ENCODE results near the gene LRMDA. TPM values are rescaled to one million over a fixed set of nuclear protein-coding genes. Genes with fewer than 3 reads are reported as not detected.

Gene LRMDA
- total RNA-seq, 3 donors from 2014 or later (not counting 1 experiment from before 2014, with no cell fraction given): 1.4 to 2.4 (median 2.1) TPM

DNA sequence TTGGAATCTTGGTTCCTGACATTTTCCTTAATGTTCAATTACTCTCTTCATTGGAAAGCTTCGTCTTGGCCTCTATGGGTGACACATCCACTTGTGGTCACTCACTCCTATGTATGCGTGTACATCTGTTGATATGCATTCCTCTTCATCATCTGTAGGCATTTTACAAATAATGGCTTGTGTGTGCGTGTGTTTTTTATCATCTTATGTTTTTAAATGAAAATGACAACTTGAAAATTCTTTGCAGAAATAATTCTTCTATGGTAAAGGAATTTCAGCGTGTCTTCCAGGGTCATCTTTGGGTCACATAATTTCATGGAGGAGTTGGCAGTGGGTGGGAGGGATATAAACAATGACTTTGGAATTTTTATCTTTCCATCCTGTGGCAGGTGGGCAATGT is 925.1 kb downstream of the LRMDA start:
- Histone ChIP-seq H3K27ac (ENCODE audit: low read length) (no peak overlapping the region), H3K4me1 (ENCODE audit: control insufficient read depth, insufficient read depth, low read length) (no peaks in the 10 kb centered on the region), H3K36me3 (ENCODE audit: control insufficient read depth, insufficient read depth, low read length) (no peaks in the 10 kb centered on the region), H3K27me3 (ENCODE audit: control insufficient read depth, insufficient read depth, low read length) (no peaks in the 10 kb centered on the region), H3K4me3 (ENCODE audit: low read length) (no peak overlapping the region), H3K9me3 (ENCODE audit: control insufficient read depth, insufficient read depth, low read length) (no peaks in the 10 kb centered on the region)
- no peak for TF ChIP-seq CTCF (IDR thresholded peaks at IDR 0.05)
- DNase-seq (no peak), ATAC-seq (no peak)
- 82% methylated on average over 3 of the region's 4 CpGs for WGBS (ENCODE audit: insufficient coverage)
- H3K9me3 Mint-ChIP-seq: no peaks in the 10 kb centered on the region
- no peaks in the 10 kb centered on the region for H3K4me1 Mint-ChIP-seq
- intact Hi-C loops (cut with micrococcal nuclease): no loop called here
- no peak overlapping the region for H3K27ac Mint-ChIP-seq
- no peak overlapping the region for H3K4me3 Mint-ChIP-seq
- H3K36me3 Mint-ChIP-seq: no peaks in the 10 kb centered on the region
- no peaks in the 10 kb centered on the region for H3K27me3 Mint-ChIP-seq (ENCODE audit: low read depth in 2 of 2)

GRCh38 chr10:76357726-76358415 is 926.4 kb downstream of the LRMDA start:
- peaks cover 0 to under 1% of the 10 kb centered on the region in 2 donors for H3K9me3 Mint-ChIP-seq
- no peak overlapping the region for H3K4me3 Mint-ChIP-seq
- Histone ChIP-seq H3K4me3 (ENCODE audit: low read length) (no peak overlapping the region), H3K27me3 (ENCODE audit: control insufficient read depth, insufficient read depth, low read length) (no peaks in the 10 kb centered on the region), H3K36me3 (ENCODE audit: control insufficient read depth, insufficient read depth, low read length) (no peaks in the 10 kb centered on the region), H3K27ac (ENCODE audit: low read length) (no peak overlapping the region), H3K9me3 (ENCODE audit: control insufficient read depth, insufficient read depth, low read length) (no peaks in the 10 kb centered on the region), H3K4me1 (ENCODE audit: control insufficient read depth, insufficient read depth, low read length) (no peaks in the 10 kb centered on the region)
- H3K4me1 Mint-ChIP-seq: no peaks in the 10 kb centered on the region
- H3K36me3 Mint-ChIP-seq: no peaks in the 10 kb centered on the region
- no peak for ATAC-seq
- no peaks in the 10 kb centered on the region for H3K27me3 Mint-ChIP-seq (ENCODE audit: low read depth in 2 of 2)
- DNase-seq: no peak
- TF ChIP-seq CTCF (IDR thresholded peaks at IDR 0.05): no peak
- intact Hi-C loops (cut with micrococcal nuclease): no loop called here
- no peak overlapping the region for H3K27ac Mint-ChIP-seq
- WGBS (ENCODE audit: insufficient coverage): 89% methylated on average over 8 of the region's 8 CpGs

GRCh38 chr10:76358743-76359395 is 927.4 kb downstream of the LRMDA start:
- H3K27ac ChIP-seq (ENCODE audit: low read length): no peak overlapping the region

More at GRCh38 chr10:76358743-76359395, 927.4 kb downstream of the LRMDA start:
- ATAC-seq: no peak
- Histone ChIP-seq H3K4me1 (ENCODE audit: control insufficient read depth, insufficient read depth, low read length) (no peaks in the 10 kb centered on the region), H3K9me3 (ENCODE audit: control insufficient read depth, insufficient read depth, low read length) (no peaks in the 10 kb centered on the region), H3K27me3 (ENCODE audit: control insufficient read depth, insufficient read depth, low read length) (no peaks in the 10 kb centered on the region), H3K36me3 (ENCODE audit: control insufficient read depth, insufficient read depth, low read length) (no peaks in the 10 kb centered on the region), H3K4me3 (ENCODE audit: low read length) (no peak overlapping the region)
- TF ChIP-seq CTCF (IDR thresholded peaks at IDR 0.05): no peak
- H3K36me3 Mint-ChIP-seq: no peaks in the 10 kb centered on the region
- H3K9me3 Mint-ChIP-seq: peaks cover 0 to 2% of the 10 kb centered on the region in 2 donors
- H3K4me1 Mint-ChIP-seq: no peaks in the 10 kb centered on the region
- H3K27ac Mint-ChIP-seq: no peak overlapping the region
- WGBS (ENCODE audit: insufficient coverage): 91% methylated on average over 5 of the region's 5 CpGs
- no peak for DNase-seq
- no peaks in the 10 kb centered on the region for H3K27me3 Mint-ChIP-seq (ENCODE audit: low read depth in 2 of 2)
- intact Hi-C loops (cut with micrococcal nuclease): no loop called here
- H3K4me3 Mint-ChIP-seq: no peak overlapping the region

Measured in natural killer cell (primary cell).